GM19043 (cell line): ENCODE data around the gene PBX3.
"Not testable (repeated sequence)": the region's sequence is repeated elsewhere in the genome, so short reads cannot be mapped to it uniquely, and the experiment has no call there.

Experiments
- ATAC-seq: cut with Tn5 transposase; IDR thresholded peaks from one replicate; pipeline ENCODE4 v1.9.1; 2021; ENCODE audit warnings: low read depth; ENCODE audit not compliant: unreplicated experiment

PBX3 gene

DNA sequence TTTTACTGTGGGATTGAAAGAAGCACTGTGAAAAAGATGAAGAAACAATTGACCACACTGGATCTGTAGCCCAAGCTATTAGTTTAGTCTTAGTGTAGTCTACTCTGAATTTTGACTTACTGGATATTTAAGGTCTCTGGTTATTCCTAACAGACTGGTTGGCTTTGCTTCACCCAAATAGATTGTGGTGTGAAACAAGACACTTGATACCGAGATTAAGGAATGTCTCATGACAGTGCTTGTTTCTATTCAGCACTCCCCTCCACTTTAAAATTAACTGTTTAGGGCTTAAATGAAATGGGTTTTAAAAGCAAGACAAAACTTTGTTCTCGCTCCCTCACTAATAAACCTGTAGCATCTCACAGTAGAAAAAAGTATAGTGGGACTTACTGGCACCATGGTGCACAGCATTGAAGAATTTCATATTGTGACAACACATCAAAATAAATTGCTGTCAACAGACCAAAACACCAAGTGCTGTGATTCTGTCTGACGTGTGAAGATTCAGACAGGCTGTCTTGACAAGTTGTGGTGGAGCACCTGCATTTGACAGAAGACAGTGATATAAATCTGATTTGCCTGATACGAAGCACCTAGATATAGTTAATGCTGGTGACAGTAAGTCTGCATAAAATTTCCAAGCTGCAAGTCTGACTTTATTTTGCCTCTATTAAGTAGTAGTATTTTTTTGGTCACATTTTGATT lies 73.1 kb downstream of the PBX3 start:
- no peak for ATAC-seq

- ATAC-seq = no peak
Observed at GRCh38 chr9:125821078-125821477, 73.9 kb downstream of the PBX3 start.

DNA sequence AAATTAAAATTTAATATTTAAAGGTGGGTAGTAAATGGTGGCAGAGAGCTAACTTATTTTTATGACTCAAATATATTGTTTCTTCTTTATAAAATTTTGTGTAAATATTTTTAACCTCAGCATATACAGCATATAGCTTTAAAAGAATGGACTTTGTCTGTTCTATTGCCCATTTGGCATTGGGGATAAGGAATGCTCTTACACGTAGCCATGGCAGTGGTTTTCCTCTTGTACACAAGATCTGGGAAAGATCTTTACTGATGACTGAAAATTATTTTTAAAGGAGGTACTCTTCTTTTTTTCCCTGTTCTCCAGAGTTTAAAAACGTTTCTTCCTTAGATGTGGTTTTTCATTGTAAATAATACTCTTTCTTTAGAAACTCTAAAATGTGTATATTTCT lies 75.0 kb downstream of the PBX3 start:
- ATAC-seq = no peak

DNA sequence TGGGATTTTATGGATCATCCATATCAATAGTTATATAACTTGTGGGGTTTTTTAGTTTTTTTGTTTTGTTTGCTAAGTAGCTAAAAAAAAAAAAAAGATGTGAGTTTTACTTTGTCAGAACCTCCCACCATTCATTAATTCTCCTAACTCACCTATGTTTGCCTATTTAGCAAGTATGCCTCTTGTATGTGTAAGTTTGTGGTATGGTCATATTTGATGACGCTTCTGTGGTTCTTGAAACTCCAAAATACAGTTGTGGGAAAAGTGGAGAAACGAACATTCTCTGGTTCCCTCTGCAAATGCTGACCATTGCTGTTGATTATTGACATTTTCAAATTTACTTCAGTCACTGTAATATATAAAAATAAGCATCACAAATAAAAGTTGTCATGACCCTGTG lies 75.7 kb downstream of the PBX3 start:
- ATAC-seq = no peak

- ATAC-seq = not testable (repeated sequence)
Observed at GRCh38 chr9:125823874-125824406, 76.8 kb downstream of the PBX3 start.

DNA sequence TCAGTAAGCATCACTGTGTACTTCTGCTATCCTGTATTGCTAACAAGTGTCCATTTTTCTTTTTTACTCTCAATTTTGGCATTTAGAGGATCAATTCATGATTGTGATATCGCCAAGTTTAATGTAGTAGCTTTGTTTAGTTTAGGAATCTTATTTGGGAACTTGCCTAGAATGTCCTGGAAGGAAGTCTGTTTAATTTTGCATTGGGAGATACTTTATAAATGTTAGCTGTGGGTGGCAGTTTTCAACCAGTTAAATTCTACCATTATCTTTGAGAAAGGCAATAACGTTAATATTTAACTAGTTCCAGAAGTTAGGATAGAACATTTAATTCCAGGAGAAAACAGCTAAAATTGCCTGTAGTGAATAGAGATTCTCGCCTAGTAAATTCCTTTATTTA lies 78.6 kb downstream of the PBX3 start:
- no peak for ATAC-seq

GRCh38 chr9:125826850-125827249 lies 79.7 kb downstream of the PBX3 start:
- ATAC-seq = no peak

DNA sequence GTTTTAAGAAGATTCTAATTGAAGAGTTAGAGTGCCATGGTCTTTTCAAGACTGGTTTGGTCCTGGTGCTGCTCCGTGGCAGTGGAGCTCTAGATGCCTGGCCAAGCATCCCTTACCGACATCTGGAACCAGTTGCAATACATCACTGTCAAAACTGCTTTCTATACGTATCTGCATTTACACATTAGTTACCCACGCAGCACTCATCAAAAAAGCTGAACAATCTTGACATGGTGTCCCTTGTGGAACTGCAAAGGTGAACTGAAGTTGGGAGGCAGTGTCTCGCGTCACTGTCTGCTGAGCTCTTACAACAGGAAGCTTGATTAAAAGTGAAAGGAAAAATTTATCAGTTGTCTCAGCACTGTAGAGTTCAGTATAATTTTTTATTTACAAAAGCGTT lies 82.6 kb downstream of the PBX3 start:
- no peak for ATAC-seq

DNA sequence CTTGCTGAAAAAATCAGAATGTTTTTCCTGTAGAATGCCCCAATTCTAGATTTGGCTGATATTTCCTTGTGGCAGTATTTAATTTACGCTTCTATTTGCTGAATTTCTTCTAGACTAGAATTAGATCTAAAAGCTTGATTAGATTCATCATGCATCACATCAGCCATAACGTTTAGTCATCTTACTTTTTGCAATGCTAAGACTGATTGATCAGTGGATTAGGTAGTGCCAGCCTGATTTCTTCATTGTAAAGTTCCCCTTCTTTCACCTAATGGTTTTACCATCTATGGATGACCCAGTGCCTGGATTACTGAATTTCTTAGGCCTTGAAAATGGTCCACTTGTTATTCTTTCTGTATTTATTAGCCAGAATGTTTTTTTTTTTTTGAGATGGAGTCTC lies 83.9 kb downstream of the PBX3 start:
- ATAC-seq = no peak

DNA sequence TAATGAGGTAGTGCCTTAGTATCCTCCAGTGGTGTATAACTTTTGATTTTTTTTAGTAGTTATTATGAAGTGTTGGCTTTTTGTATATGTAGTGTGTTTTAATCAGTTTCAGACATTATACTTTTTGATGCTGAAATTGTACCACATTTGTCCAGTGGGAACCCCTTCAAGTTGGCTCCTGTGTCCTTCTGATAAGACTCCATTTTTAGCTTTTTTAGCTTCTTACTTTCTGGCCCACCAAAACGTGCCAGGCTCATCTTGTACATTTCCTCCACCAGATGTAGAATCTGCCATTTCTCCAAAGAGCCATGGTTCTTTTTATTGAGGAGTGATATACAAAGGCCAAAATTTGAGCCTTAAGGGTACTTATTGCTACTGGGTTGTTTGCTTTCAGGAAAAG lies 84.4 kb downstream of the PBX3 start:
- ATAC-seq = no peak

GRCh38 chr9:125835655-125836054 lies 88.5 kb downstream of the PBX3 start:
- ATAC-seq = no peak

- ATAC-seq = no peak
Observed at GRCh38 chr9:125839317-125839716, 92.1 kb downstream of the PBX3 start.

DNA sequence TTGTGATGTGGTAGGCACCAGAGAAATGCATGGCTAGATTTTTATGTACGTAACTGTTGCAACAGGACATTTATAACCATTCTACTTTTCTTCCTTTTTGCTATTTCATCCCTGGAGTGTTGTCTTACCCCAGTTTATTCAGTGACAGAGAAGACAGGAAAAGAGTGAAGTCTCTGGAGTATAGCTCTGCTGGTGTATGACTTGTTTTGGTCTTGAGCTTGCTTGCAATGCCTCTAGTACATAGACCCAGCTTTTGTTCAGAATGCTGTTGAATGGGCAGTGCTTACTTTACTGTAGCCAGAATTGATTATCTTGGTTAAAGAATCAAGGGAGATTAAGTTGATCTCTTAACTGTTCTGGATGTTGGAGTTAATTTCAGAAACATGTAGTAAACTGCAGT lies 94.3 kb downstream of the PBX3 start:
- ATAC-seq = no peak

GRCh38 chr9:125842242-125842641 lies 95.1 kb downstream of the PBX3 start:
- no peak for ATAC-seq

DNA sequence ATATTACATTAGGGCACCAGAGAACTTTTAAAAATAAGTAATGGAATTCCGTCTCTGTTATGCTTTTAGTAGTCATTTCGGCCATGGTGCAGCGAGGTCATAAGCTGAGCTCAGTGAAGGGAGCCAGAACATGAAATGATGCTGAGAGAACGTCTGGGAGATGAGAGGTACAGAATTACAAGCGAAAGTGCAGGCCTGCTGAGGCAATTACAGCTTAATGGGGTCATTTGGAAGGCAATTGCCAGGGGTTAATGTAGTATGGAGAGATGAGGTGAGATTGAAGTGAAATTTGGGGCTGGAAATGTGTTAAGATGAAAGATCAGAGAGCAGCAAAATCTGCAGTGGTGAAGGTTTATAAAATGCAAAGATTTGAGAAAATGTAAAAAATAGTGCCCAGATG lies 96.5 kb downstream of the PBX3 start:
- no peak for ATAC-seq

- no peak for ATAC-seq
Observed at GRCh38 chr9:125844611-125845010, 97.4 kb downstream of the PBX3 start.

GRCh38 chr9:125845271-125845808 lies 98.2 kb downstream of the PBX3 start:
- no peak for ATAC-seq

DNA sequence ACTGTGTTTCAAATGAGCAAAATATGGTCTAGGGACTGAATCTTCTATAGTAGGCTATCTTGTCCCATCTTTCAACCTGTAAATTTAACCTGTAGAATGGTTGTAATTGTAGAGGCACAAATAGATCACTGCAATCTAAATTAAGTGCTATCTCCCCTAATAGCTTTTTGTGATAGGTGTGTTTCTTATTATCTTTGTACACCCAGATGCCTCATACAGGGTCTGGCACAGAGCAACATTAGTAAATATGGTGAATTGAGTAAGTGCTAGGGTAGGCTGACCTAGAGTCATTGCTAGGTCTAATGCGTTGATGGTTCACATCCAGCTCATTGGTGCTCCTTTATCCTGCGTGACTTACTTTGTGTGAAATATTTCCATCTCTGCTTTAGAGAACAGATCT lies 100.6 kb downstream of the PBX3 start:
- no peak for ATAC-seq

GRCh38 chr9:125850106-125850632 lies 103.0 kb downstream of the PBX3 start:
- ATAC-seq = no peak

DNA sequence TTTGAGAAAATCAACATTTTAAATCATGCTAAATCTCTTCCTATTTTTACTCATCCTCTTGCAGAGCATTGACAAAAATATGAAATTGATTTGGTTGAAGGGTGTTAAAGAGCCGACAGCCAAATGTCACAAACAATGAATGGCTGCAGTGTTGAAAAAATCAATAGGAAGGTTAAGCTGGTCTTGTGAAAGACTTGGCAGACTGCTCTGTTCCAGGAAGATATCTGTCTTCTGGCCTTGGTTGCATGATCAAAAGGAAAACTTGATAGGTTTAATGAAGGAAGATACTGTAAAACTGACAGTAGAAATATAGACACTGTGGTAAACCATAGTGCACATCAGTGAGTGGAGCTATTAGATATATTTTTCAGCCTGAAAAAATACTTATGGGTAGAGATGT lies 103.6 kb downstream of the PBX3 start:
- ATAC-seq = no peak

GRCh38 chr9:125851979-125852378 lies 104.8 kb downstream of the PBX3 start:
- ATAC-seq = no peak

- no peak for ATAC-seq
Observed at GRCh38 chr9:125852386-125852785, 105.2 kb downstream of the PBX3 start.
